Omental fat pad (tissue), 4 donors: ENCODE measurements around the gene PRAMEF20. TPM values are rescaled to one million over a fixed set of nuclear protein-coding genes. Genes with fewer than 3 reads are reported as not detected.

Source experiments
- ATAC-seq: fragments of 150-250 bp; one replicate; pipeline ENCODE4 v1.9.1; 2016; ENCODE audit warnings: mild to moderate bottlenecking, moderate library complexity; ENCODE audit not compliant: low FRiP score
- DNase-seq: peaks from one replicate; pipeline ENCODE4 v3.0.0-alpha.2; 2019; ENCODE audit warnings: low spot score
- total RNA-seq, 4 donors: library from RNA; depleted of rRNA; stranded (reverse); fragments of >200 nt; gene quantifications; one replicate each; pipeline ENCODE4 v1.1.0, GENCODE V29; 2016
- TF ChIP-seq, protein P1 (sequence below), 3 donors: fragments of 450-650 bp; IDR thresholded peaks; one replicate each; pipeline ENCODE4 v1.5.1; 2016 to 2017; ENCODE audit warnings: antibody characterized with exemption in 3 of 3, mild to moderate bottlenecking in 3 of 3, moderate library complexity in 2 of 3

Gene PRAMEF20
- total RNA-seq, 4 donors from 2014 or later, result not detected

- no peak for DNase-seq
- TF ChIP-seq, protein P1, sequence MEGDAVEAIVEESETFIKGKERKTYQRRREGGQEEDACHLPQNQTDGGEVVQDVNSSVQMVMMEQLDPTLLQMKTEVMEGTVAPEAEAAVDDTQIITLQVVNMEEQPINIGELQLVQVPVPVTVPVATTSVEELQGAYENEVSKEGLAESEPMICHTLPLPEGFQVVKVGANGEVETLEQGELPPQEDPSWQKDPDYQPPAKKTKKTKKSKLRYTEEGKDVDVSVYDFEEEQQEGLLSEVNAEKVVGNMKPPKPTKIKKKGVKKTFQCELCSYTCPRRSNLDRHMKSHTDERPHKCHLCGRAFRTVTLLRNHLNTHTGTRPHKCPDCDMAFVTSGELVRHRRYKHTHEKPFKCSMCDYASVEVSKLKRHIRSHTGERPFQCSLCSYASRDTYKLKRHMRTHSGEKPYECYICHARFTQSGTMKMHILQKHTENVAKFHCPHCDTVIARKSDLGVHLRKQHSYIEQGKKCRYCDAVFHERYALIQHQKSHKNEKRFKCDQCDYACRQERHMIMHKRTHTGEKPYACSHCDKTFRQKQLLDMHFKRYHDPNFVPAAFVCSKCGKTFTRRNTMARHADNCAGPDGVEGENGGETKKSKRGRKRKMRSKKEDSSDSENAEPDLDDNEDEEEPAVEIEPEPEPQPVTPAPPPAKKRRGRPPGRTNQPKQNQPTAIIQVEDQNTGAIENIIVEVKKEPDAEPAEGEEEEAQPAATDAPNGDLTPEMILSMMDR (IDR thresholded peaks at IDR 0.05), result no peak
- ATAC-seq, result no peak
These were observed 46.8 kb downstream of the PRAMEF20 start for GRCh38 chr1:13456904-13457532.

DNA sequence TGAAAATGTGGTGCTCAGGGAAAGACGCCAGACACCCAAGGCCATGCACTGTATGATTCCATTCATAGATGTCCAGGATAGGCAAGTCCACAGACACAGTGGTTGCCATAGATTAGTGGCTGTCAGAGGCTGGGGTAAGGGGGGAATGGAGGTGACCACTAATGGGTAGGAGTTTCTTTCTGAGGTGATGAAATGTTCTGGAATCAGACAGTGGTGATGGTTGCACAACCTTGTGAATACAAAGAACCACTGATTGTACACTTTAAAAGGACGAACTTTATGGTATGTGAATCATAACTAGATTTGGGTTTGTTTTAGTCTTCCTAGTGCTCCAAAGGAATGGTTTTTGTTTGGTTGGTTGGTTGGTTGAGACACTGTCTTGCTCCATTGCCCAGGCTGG is 51.7 kb downstream of the PRAMEF20 start:
- no peak for DNase-seq
- ATAC-seq, result peak; percentile 61
- TF ChIP-seq, protein P1 (IDR thresholded peaks at IDR 0.05), result no peak

- no peak for ATAC-seq
- DNase-seq, result no peak
- TF ChIP-seq, protein P1 (IDR thresholded peaks at IDR 0.05), result no peak
These were observed 52.4 kb downstream of the PRAMEF20 start for GRCh38 chr1:13462682-13463081.

GRCh38 chr1:13465515-13465914 is 55.3 kb downstream of the PRAMEF20 start:
- TF ChIP-seq, protein P1 (IDR thresholded peaks at IDR 0.05), result no peak
- ATAC-seq (no peak), DNase-seq (no peak)

- no peak for DNase-seq
- TF ChIP-seq, protein P1 (IDR thresholded peaks at IDR 0.05), result no peak
- ATAC-seq, result no peak
These were observed 59.1 kb downstream of the PRAMEF20 start for GRCh38 chr1:13469343-13469742.

Other genes with a start within 250 kb of the PRAMEF20 start
- not detected for gene HNRNPCL4, start 244.8 kb upstream of the PRAMEF20 start, total RNA-seq
- not detected for gene PRAMEF9, start 238.6 kb upstream of the PRAMEF20 start, total RNA-seq
- not detected for gene PRAMEF13, start 209.0 kb upstream of the PRAMEF20 start, total RNA-seq
- not detected for gene PRAMEF18, start 184.3 kb upstream of the PRAMEF20 start, total RNA-seq
- not detected for gene PRAMEF5, start 156.3 kb upstream of the PRAMEF20 start, total RNA-seq
- not detected for gene PRAMEF8, start 125.3 kb upstream of the PRAMEF20 start, total RNA-seq
- gene PRAMEF33, start 106.9 kb upstream of the PRAMEF20 start, total RNA-seq, result not detected
- gene PRAMEF15, start 94.9 kb upstream of the PRAMEF20 start, total RNA-seq, result not detected
- not detected for gene PRAMEF14, start 63.3 kb upstream of the PRAMEF20 start, total RNA-seq
- gene PRAMEF19, start 38.5 kb upstream of the PRAMEF20 start, total RNA-seq, result not detected
- not detected for gene PRAMEF17, start 20.8 kb upstream of the PRAMEF20 start, total RNA-seq
- gene LRRC38, start 103.6 kb downstream of the PRAMEF20 start, total RNA-seq, result under 1 TPM in 2 of 4 donors, not detected in 2; 0.48 to 0.56 TPM
- gene PDPN, start 173.4 kb downstream of the PRAMEF20 start, total RNA-seq, result 100 to 1,000 TPM in 1 of 4 donors, 10 to 100 TPM in 3; 29.9 to 182 (median 70.1) TPM